GM18502 (cell line): ENCODE results near the gene GOLGA6B.
"Not testable (repeated sequence)": the region's sequence is repeated elsewhere in the genome, so short reads cannot be mapped to it uniquely, and the experiment has no call there.

ENCODE experiments used
- ATAC-seq: cut with Tn5 transposase; IDR thresholded peaks from one replicate; pipeline ENCODE4 v1.9.1; 2021; ENCODE audit warnings: mild to moderate bottlenecking; ENCODE audit not compliant: unreplicated experiment, poor library complexity

GOLGA6B gene

DNA sequence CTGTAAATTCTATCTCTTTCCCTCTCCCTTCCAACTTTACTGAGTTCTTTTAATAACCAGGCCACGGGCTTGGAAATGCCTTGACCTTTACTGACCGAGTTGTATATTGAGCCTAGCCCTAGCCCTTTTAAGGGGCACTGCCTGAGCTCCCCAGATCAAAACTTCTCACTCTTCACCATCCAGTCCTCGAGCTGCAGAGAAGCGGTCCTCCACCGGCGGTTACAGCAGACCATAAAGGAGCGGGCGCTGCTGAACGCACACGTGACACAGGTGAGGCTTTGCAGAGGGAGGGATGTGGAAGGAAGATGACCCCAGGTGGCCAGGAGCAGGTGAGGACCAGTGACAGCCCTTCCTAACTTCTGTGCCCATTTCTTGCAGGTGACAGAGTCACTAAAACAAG, 6.6 kb downstream of the GOLGA6B start:
- ATAC-seq = not testable (repeated sequence)

GRCh38 chr15:72663931-72664330, 9.4 kb downstream of the GOLGA6B start:
- ATAC-seq = not testable (repeated sequence)

- not testable (repeated sequence) for ATAC-seq
Observed at GRCh38 chr15:72665706-72666105, 11.2 kb downstream of the GOLGA6B start.

- ATAC-seq = not testable (repeated sequence)
Observed at GRCh38 chr15:72669803-72670202, 15.3 kb downstream of the GOLGA6B start.

GRCh38 chr15:72670656-72671352, 16.3 kb downstream of the GOLGA6B start:
- peak; percentile 80 for ATAC-seq

DNA sequence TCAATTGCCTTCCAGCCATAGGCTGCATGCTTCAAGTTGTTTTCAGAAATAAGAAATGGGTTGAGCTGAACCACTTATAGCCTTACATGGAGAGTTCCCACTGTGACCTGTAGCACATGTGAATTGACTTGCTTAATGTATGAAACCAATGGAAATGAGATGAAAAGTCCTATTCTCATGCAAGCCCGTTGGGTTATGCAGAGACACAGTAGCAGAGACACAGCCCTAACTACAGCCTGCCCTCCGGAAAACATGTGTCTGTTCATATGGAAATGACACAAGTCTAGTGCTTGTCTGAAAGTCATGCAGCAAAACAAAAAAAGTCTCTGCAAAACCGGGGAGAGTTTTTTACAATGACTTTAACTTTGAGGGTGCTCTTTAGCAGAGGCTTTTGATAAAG, 17.0 kb downstream of the GOLGA6B start:
- ATAC-seq = no peak

- no peak for ATAC-seq
Observed at GRCh38 chr15:72676838-72677237, 22.3 kb downstream of the GOLGA6B start.

- ATAC-seq = no peak
Observed at GRCh38 chr15:72680931-72681330, 26.4 kb downstream of the GOLGA6B start.

GRCh38 chr15:72682772-72683171, 28.3 kb downstream of the GOLGA6B start:
- no peak for ATAC-seq

DNA sequence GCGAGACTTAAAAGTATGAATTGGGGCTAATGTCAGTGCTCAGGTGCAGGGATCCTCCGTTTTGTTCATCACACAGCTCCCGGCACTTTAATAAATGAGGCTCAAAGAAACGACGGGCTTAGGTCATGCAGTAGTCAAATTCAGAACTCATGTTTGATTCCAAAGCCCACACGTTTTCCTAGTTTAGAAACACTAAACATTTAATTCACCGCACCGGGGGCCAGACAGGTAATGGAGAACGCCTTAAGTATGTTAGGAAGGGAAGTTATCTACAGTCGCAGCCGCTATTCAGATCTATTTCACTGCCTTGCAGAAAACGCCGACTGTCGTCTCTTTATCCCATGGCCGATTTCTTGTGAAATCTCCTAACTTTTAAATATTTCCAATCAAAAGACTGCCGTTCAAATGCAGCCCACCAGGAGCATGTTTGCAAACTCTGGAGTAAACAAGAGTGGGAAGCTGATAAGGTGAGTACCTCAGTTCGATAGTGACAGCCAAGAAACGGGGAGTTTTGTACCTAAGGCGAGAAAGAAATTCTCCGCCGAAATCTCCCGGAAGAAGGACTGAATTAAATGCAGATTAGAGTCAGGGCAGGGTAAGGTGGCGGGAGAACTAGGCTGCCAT, 30.9 kb downstream of the GOLGA6B start:
- no peak for ATAC-seq

GRCh38 chr15:72685925-72686794, 31.7 kb downstream of the GOLGA6B start, which contains the start of the genes BBS4 and HIGD2B:
TSS of gene BBS4 (plus strand) at chr15:72686207. CDS start at chr15:72686228, 21 bp downstream.
TSS of gene HIGD2B (minus strand) at chr15:72686182. CDS start at chr15:72676374, 9,808 bp downstream.
- peak; percentile 95 for ATAC-seq

GRCh38 chr15:72688697-72689096, 34.2 kb downstream of the GOLGA6B start:
- ATAC-seq = no peak

DNA sequence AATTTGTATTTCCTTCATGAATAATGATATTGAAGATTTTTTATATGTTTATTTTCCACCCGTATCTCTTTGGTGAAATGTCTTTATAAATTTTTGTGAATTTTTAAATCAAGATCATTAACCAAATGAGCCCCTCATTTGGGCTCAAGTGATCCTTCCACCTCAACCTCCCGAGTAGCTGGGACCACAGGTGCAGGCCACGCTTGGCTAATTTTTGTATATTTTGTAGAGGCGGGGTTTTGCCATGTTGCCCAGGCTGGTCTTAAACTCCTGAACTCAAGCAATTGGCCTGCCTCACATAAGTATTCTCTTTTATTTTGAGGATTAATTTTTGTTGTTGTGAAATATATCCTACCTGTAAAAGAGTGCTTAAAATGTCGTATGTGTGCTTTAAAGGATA, 36.4 kb downstream of the GOLGA6B start:
- no peak for ATAC-seq

DNA sequence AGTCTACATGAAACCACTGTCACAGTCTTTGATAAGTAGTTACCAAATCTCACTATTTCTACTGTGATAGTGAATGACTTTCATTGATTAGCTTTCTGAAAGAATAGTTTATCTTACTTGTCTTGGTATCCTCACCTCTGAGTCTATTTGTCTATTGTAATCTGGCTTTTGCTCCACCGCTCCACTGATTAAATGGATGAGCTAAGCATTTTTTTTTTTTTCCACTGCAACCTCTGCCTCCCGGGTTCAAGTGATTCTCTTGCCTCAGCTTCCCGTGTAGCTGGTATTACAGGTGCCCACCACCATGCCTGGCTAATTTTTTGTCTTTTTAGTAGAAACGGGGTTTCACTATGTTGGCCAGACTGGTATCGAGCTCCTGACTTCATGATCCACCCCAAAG, 44.4 kb downstream of the GOLGA6B start:
- no peak for ATAC-seq

DNA sequence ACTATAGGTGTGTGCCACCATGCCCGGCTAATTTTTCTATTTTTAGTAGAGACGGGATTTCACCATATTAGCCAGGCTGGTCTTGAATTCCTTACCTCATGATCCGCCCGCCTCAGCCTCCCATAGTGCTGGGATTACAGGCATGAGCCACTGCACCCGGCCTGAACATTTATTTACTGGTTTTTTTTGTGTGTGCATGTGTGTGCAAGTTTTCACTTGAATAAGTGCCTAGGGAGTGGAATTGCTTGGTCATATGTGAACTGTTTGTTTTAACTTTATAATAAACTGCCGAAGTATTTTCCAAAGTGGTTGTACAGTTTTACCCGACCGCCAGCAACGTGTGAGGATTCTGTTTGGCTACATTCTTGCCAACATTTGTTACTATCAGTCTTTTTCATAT, 45.6 kb downstream of the GOLGA6B start:
- ATAC-seq = no peak

DNA sequence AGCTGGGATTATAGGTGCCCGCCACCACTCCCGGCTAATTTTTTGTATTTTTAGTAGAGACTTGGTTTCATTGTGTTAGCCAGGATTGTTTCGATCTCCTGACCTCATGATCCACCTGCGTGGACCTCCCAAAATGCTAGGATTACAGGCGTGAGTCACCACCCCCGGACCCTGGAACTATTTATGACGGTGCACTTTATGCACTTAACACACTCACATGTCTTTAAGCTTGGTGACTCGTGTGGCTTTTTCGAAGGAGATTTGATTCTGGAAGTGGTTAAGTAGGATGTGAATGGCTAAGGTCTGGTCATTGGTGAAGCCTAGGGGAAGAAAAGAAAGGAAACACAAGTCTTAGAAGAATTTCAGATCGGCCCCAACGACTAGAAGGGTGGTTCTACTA, 51.8 kb downstream of the GOLGA6B start:
- ATAC-seq = no peak

- not testable (repeated sequence) for ATAC-seq
Observed at GRCh38 chr15:72708551-72709303, 54.2 kb downstream of the GOLGA6B start.
